HG03045 (cell line): ENCODE results near the gene SKI.

Source experiments
- ATAC-seq: cut with Tn5 transposase; IDR thresholded peaks from one replicate; pipeline ENCODE4 v1.9.1; 2021; ENCODE audit warnings: mild to moderate bottlenecking, moderate library complexity; ENCODE audit not compliant: unreplicated experiment

SKI gene

GRCh38 chr1:2229037-2229864 is 1.1 kb downstream of the SKI start:
- ATAC-seq = no peak

DNA sequence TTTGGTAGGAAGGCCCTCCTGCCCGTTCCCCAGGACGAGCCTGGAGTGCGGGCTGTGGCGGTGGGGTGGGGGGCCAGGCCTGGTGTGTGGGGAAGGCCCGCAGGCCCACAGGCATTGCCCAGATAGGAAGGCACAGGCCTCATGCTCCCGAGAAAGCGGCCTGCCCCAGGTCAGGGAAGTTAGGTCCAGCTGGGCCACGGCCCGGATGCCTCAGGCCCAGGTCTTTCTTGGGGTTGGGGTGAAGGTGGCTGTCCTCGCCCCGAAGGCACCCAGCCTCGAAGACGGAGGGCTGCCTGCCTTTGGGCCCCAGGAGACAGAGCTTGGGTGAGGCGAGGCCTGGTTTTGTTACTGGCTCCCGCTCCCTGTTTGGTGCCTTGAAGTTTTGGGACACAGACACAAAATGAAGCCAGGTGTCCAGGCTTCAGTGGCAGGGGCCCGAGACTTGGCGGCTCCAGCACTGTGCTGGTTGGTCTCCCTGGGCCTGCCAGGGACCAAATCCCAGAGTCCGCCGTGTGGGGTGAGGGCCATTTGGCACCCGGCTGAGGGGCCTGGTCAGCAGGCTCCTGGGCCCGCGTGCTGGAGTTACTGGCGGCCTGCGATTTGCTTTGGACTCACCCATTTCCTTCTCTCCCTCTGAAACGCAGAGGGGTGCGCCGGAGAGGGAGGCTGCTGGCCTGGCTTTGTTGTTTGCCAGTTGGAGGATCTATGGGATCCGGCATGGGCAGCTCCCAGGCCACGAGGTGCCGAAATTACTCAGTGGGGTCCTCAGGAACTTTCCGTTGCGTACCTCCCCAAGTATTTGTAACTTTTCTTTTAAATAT is 2.0 kb downstream of the SKI start:
- no peak for ATAC-seq

- no peak for ATAC-seq
Measured at GRCh38 chr1:2230781-2231531, 2.8 kb downstream of the SKI start.

DNA sequence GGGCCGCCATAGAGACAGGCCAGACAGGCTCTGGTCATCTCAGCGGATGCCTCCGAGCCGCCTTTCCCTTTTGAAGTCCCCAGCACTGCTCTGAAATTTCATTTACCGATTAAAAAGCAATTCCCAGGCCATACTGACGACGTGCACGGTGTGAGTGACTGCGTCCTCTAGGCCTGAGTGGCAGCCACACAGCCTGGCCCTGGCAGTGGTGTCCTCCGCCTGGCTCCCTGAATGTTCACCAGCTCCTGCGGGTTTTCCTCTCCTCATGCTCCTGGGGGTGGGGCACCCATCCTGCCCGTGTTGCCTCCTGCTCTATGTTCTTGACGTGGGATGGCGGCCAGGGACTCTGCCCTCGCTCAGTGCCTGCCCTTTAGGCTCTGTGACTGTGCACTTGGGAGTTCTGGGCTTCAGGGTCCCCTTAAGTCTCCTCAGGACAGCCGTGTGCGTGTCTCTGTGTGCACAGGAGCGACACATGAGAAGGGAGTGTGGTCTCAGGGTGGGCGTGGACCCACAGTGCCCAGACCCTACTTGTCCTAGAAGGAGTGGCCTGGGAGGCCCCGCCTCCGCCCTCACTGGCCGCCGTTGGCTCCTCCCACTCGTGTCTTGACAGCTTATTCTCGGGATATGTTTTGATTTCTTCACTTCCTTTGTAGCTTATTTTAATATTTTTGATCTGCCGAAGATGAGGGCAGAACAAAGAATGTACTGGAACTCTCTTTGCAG is 3.6 kb downstream of the SKI start:
- no peak for ATAC-seq

GRCh38 chr1:2232255-2232915 is 4.3 kb downstream of the SKI start:
- ATAC-seq = no peak

DNA sequence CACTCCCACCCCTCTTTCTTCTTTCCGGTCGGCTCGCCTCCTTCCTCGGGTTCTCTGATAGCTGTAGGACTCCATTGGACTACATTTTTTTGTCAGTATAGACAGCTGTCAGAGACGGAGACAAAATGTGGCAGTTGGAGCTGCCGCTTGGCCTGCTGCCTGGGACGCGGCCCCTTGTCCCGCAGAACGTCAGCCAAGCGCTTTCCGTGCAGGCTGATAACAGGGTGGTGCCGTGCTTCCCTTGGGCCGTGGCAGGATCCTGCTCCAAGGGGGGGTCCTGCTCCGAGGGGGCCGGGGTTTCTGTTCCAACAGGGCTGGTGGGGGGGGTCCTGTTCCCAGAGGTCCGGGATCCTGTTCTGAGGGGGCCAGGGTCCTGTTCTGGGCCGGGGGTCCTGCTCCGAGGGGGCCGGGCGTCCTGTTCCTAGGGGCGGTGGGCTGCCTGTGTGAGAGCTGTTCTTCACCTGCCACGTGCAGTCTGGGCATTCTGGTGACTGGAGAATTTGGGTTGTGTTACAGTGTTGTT is 4.9 kb downstream of the SKI start:
- no peak for ATAC-seq

DNA sequence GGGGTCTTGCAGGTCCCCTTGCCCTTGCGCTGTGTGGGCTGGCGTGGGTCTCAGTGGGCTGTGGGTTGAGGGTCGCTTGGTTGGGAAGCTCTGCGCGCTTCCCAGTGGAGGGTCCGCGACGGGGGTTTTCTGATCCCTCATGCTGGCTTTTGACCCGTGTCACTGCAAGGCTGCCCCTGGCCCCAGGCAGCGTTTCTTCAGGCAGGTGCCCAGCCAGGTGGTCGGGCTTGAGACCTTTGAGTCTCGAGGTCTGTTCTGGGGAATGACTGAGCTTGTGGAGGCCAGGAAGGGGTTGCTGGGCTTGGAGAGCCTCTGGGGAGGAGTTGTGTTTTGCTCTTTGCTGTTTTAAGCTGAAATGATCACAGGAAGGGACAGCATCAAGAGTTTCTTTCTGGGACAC is 5.3 kb downstream of the SKI start:
- ATAC-seq = no peak

GRCh38 chr1:2233997-2234761 is 6.1 kb downstream of the SKI start:
- ATAC-seq = no peak

- no peak for ATAC-seq
Measured at GRCh38 chr1:2234762-2235113, 6.6 kb downstream of the SKI start.

DNA sequence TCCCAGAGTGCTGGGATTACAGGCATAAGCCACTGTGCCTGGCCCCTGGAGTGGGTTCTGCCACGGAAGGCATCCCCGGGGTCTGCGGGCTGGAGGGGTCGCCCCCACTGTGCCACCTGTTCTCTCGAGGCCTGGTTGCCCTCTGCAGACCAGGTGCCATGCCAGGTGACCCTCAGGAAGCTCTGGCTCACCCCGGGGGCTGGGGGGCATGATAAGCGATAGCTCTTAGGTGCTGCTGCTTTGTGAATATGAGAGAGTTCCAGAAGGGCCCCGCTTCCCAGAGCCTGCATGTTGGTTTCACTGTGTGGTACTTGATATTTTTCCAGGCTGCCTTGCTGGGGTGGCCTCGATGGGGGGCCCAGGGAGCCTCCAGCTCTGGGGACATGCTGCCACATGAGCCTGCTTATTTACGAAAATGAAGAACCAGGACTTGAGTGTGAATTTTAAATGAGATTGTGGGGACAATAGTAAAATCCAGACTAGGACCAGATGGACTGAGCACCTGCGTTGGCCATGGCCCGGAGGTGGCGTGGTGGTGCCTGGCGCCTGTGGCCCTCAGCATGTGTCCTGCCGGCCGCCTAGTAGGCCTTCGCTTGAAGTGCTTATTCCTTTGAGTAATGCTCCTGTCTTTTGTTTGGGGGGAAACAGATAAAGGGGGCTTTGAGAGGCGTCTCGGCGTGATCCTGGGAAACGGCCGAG is 7.3 kb downstream of the SKI start:
- no peak for ATAC-seq

DNA sequence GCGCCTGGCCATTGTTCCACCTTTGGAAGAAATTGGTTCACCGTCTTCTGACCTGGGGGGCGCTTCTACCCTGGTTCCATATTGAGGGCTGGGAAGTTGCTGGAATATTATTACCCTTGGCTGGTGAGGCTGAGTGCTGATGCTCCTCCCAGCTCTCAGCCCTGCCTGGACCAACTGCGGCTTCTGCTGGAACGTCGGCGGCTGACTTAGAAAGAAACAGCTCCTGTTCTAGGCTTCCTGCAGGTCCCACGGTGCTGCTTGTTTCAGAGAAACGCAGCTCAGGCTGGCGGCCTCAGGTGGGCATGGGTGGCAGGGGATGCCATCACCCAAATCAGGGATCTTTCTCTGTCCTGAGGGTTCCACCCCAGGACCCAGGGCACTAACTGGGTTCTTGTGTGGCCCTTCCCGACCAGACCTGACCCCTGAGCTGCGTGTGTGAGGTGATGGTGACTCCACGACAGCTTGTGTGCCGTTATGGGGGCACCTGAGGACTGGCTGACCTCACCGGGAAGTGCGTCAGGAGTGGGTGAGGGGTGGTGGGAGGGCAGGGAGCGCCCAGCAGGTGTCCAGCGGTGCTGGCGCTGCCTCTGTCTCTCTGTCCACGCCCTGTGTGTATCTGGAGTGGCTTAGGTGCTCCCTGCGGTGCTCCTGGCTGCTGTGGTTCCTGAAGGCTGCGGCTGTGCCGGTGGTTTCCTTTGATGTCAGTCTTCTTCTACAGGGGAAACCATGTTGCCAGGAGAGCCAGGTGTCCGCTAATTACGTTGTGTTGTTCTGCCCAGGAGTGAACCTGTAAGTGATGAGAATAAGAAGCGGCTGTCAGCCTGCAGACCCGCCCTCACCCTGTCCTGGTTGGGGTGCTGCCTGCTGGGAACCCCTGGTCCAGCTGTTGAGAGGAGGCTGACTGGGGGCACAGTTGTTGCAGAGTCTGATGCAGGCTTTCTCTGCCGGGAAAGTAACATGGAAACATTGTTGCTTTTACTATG is 8.9 kb downstream of the SKI start:
- ATAC-seq = no peak

DNA sequence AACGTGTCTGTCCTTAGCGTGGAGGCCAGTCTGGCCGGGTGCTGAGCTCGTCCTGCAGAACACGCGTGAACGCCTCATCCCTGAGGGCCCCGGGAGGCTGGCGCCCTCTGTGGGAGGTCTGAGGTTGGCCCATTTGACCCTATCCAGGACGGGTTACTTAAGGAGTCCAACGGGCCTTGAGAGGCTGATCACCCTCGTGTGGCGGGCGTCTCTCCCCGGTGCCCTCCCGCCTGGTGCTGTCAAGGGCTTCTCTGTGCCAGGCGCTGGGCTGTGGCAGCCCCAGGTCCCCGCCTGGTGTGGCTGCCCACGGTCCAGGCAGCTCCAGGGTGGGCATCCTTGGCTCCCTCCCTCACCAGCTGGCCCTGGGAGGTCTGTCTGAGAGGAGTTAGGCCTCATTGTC is 9.7 kb downstream of the SKI start:
- ATAC-seq = no peak

- no peak for ATAC-seq
Measured at GRCh38 chr1:2238361-2239012, 10.4 kb downstream of the SKI start.

- no peak for ATAC-seq
Measured at GRCh38 chr1:2239013-2239370, 10.9 kb downstream of the SKI start.

DNA sequence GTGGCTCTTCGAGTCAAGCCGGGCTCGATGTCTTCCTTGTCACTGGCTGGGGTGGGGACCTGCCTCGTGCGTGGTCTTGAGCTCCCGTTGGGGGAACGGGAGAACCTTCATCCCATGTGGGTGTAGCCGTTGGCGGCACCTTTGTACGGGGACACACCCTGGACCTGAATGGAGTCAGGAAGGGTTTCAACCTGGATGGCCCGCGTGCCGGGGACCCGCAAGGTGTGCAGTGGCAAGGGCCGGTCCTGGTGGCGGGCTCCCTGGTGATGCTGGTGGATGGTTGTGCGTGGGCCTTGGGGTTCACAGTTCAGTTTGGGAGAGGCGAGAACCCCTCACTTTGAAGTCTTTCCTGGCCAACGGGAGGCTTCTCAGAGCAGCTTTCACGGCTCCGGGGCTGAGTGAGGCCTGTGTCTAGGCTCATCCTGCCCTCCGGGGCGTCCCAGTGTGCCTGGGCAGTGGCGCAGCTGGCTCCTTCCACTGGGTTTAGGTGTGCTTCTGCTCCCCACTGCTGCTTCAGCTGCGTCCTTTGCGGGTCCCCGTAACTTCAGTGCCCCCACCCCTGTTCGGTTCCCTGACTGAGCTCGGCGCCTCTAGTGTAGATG is 11.4 kb downstream of the SKI start:
- ATAC-seq = no peak

DNA sequence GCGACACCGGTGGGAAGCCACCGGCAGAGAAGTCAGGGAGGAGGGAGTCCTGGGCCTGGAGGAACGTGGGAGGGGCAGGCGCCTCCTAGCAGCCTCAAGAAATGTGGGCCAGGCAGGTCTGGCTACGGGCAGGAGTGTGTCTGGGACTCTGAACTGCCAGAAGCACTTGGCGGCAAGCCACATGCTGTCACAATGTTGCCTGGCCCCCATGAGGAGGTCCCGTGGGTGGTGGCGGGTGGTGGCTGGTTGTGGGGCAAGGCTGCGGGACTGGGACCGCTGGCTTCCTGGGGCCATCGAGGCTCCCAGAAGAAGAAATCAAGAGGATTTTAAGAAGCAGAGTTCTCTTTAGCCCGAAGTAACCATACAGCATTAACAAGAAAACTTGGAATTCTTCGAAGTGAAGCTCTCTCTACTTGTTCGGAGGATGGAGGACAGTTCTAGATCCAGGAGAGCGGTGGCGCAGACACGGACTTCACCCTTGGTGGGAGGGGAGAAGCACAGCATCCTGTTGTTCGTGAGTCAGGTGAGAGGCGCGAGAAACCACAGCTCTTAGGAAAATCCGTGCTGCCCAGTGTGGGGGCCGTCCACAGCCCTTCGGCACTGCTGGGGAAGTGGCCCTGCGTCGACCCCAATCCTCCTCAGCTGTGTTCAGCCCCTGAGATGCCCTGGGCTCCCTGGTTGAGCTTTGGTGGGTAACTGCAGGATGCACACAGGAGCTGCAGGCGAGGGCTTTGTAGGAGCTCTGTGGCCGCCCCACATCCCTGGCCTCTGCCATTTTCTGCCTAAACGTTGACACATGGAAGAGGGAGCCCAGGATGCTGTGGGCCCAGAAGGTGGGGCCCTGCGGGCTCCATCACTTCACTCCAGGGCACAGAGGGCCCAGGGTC is 12.4 kb downstream of the SKI start:
- ATAC-seq = no peak
